Right atrium auricular region (tissue), 2 donors: ENCODE measurements around the gene COMT. TPM values are rescaled to one million over a fixed set of nuclear protein-coding genes. Genes with fewer than 3 reads are reported as not detected.

Experiments used
- DNase-seq: peaks from one replicate; pipeline ENCODE4 v3.0.0-alpha.2; 2019; ENCODE audit warnings: low spot score
- H3K27ac ChIP-seq, 2 donors: fragments of 200-600 bp; sonication (generic); 1 replicate in 1 of 2; 2 replicates in 1 of 2; pipeline ENCODE4 v1.5.1; 2016 to 2019
- H3K27me3 ChIP-seq, 2 donors: fragments of 200-600 bp; sonication (generic); one replicate each; pipeline versions ENCODE4 v1.5.1 to v1.6.0; 2017 to 2019
- H3K36me3 ChIP-seq: fragments of 200-600 bp; sonication (generic); one replicate; pipeline ENCODE4 v1.5.1; 2016
- H3K4me1 ChIP-seq, 2 donors: fragments of 200-600 bp; sonication (generic); one replicate each; pipeline versions ENCODE4 v1.5.1 to v1.6.0; 2017 to 2019
- H3K4me3 ChIP-seq, 2 donors: fragments of 200-600 bp; sonication (generic); 1 replicate in 1 of 2; 2 replicates in 1 of 2; pipeline ENCODE4 v1.5.1; 2017 to 2019; ENCODE audit warnings: mild to moderate bottlenecking in 1 of 2, moderate library complexity in 1 of 2
- H3K9me3 ChIP-seq, 2 donors: fragments of 200-600 bp; sonication (generic); one replicate each; pipeline ENCODE4 v1.5.1; 2019
- CTCF ChIP-seq, 2 donors: fragments of 200-600 bp; sonication (generic); IDR thresholded peaks; one replicate each; pipeline ENCODE4 v1.5.1; 2019; ENCODE audit warnings: antibody characterized with exemption in 2 of 2
- total RNA-seq, 2 donors: library from RNA; depleted of rRNA; stranded (reverse); fragments of >200 nt; gene quantifications; one replicate each; pipeline ENCODE4 v1.1.0, GENCODE V29; 2016

The COMT gene
- total RNA-seq, 2 donors from 2014 or later = 142 to 195 TPM

- DNase-seq = no peak
- no peak for TF ChIP-seq CTCF (IDR thresholded peaks at IDR 0.05)
- no peak overlapping the region for H3K4me3 ChIP-seq
- H3K4me1 ChIP-seq = peaks cover 0 to 51% of the 10 kb centered on the region in 2 donors
- H3K27ac ChIP-seq = no peak overlapping the region
- no peaks in the 10 kb centered on the region for H3K27me3 ChIP-seq
- H3K9me3 ChIP-seq = no peaks in the 10 kb centered on the region
- no peaks in the 10 kb centered on the region for H3K36me3 ChIP-seq
These were observed 50.9 kb downstream of the COMT start for GRCh38 chr22:19992481-19992911.

- Histone ChIP-seq H3K9me3 (no peaks in the 10 kb centered on the region), H3K27me3 (no peaks in the 10 kb centered on the region), H3K36me3 (no peaks in the 10 kb centered on the region), H3K27ac (no peak overlapping the region), H3K4me1 (peaks cover 0 to 49% of the 10 kb centered on the region in 2 donors), H3K4me3 (no peak overlapping the region)
- TF ChIP-seq CTCF (IDR thresholded peaks at IDR 0.05) = no peak
- no peak for DNase-seq
These were observed 51.4 kb downstream of the COMT start for GRCh38 chr22:19992921-19993355.

GRCh38 chr22:19993926-19994325 lies 52.4 kb downstream of the COMT start:
- H3K4me1 ChIP-seq = peaks cover 0 to 59% of the 10 kb centered on the region in 2 donors
- no peaks in the 10 kb centered on the region for H3K9me3 ChIP-seq
- no peak for TF ChIP-seq CTCF (IDR thresholded peaks at IDR 0.05)
- no peaks in the 10 kb centered on the region for H3K27me3 ChIP-seq
- H3K4me3 ChIP-seq = no peak overlapping the region
- H3K27ac ChIP-seq = no peak overlapping the region
- H3K36me3 ChIP-seq = no peaks in the 10 kb centered on the region
- DNase-seq = no peak

GRCh38 chr22:19994851-19995610 lies 53.5 kb downstream of the COMT start:
- no peaks in the 10 kb centered on the region for H3K36me3 ChIP-seq
- TF ChIP-seq CTCF (IDR thresholded peaks at IDR 0.05) = no peak
- H3K9me3 ChIP-seq = no peaks in the 10 kb centered on the region
- no peak overlapping the region for H3K4me3 ChIP-seq
- H3K4me1 ChIP-seq = peaks cover 0 to 70% of the 10 kb centered on the region in 2 donors
- peak overlapping the region in 1 of 2 donors; percentile 7 for H3K27ac ChIP-seq
- DNase-seq = no peak
- H3K27me3 ChIP-seq = no peaks in the 10 kb centered on the region

- peaks cover 0 to 78% of the 10 kb centered on the region in 2 donors for H3K4me1 ChIP-seq
- peak overlapping the region; percentile 7 to 31 for H3K27ac ChIP-seq
- H3K4me3 ChIP-seq = no peak overlapping the region
- no peak for DNase-seq
- no peaks in the 10 kb centered on the region for H3K27me3 ChIP-seq
- no peak for TF ChIP-seq CTCF (IDR thresholded peaks at IDR 0.05)
- H3K9me3 ChIP-seq = no peaks in the 10 kb centered on the region
- no peaks in the 10 kb centered on the region for H3K36me3 ChIP-seq
These were observed 54.2 kb downstream of the COMT start for GRCh38 chr22:19995611-19996339.
